SK-N-DZ (cell line): ENCODE measurements around the gene PTER.
A peak's percentile ranks its signal among the peaks of the same experiment; 100 is the strongest.

Experiments used
- DNase-seq: peaks from one replicate; pipeline ENCODE4 v3.0.0-alpha.2; 2015; ENCODE audit warnings: low spot score

PTER gene

DNA sequence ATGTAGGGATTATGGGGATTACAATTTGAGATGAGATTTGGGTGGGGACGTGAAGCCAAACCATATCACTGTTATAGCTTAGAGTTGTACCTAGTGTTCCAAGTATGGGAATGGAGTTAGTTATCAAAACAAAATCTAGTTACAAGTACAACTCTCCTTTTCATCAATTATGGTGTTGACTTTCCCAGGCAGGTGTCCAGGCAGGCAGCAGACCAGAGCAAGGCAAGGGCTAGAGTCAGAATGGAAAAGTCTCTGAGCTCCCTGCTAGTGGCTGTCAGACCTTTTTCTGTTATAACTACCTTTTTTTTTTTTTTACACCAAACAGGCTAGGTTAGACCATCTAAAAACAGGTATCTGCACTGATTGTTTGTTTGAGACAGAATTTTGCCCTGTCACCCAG, 29.2 kb downstream of the PTER start:
- DNase-seq = no peak

DNA sequence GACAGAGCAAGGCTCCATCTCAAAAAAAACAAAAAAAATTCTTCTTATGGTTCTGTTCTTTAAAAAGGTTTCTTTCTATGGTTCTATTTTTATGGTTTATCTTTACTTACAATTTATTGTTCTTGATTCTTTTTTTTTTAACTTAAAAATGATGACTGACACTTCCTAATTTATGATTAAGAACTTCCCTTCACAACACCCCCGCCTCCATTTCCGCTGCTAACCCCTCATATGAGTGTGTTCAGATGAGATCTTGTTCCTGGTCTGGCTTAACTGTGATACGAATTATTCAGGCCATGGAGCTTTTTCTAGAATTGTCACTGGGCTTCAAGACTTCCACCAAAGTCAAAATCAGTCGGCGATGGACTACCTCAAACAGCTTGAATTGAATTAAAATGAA, 33.9 kb downstream of the PTER start:
- peak; percentile 25 for DNase-seq

DNA sequence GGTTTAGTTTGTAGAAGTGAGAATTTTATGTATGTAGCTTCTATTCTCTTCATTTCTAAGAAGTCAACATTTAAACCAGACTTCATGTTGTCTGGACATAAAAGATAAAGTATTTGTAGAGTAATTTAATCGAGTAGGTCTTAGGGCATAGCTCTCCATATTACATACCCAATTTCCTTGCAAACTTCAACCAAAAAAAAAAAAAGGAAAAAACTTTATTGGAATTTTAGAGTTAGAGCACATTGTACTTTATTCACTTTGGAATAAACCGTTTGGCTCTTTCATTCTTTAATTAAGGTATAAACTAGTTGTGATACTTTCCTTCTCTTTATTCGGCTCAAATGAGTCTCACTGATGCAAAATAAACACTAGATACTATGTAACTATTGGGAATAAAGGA, 36.0 kb downstream of the PTER start:
- DNase-seq = no peak

- DNase-seq = no peak
Measured at GRCh38 chr10:16477757-16478156, 40.9 kb downstream of the PTER start.

- DNase-seq = no peak
Measured at GRCh38 chr10:16478801-16479200, 42.0 kb downstream of the PTER start.

DNA sequence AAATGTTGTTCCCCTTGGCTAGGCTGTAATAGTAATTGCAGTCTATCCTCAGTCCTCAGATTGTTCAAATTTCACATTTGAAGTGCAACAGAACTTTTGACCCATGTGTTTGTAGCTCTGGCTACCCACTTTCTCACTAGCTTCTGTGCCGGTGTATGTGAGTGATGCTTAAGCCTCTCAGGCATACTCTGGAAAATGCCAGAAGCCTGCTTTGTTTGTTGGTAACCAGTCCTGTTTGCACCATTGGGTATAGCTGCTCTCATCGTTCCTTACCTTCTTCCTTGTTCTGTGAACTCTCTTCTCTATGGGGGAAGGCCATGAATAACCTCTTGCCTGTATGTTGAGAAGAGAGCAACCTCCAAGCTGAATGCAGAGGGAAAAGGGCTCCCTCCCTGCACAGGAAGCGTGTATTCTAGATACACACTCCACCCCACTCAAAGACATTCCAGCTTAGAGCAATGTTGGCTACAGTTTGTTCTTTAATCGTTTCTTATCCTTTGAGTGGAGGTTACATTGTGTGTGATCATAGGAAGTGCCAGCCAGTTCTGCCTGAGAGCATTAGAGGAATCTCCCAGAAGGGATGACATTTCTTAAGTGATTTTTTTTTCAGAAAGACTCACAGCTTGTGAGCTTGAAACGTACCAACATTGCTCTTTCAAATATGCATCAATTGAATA, 44.4 kb downstream of the PTER start:
- DNase-seq = no peak

DNA sequence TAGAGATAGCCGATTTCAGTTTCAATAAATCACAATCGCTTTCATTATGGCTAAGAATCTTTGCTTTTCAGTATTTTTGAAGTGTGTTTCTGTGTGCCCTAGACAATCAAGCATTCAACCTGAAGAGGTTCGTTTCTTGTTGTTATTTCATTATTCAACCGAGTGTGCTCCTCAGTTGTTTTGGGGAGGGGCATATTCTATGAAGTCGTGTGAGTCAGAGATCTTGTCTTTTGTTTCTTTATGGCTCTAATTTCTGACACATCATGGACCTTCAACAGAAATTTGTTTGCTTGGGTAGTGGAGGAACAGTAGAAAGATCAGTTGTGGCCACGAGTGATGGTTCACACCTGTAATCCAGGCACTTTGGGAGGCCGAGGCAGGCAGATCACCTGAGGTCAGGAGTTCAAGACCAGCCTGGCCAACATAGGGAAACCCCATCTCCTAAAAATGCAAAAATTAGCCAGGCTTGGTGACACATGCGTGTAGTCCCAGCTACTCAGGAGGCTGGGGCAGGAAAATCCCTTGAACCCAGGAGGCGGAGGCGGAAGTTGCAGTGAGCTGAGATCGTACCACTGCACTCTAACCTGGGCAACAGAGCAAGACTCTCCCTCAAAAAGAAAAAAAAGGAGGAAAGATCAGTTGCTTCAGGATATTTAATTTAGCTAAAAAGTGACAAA, 46.6 kb downstream of the PTER start:
- DNase-seq = no peak

DNA sequence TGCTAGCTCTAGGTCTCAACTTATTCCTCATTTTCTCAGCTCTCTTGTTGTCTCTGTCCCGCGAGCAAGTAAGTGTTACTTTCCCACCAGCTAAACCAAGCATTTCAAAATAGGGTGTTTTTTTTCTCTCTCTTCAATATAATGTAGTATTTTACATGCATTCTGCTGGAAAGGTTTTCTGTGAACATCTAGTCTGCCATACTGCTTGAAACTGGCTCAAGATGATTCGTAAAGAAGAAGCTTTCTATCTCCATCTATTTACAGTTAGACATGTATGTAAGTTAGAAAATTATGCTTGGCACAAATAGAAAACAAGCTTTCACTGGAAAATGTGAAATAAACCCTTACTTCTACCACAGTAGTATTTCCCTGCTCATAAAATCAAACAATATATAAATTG, 53.7 kb downstream of the PTER start:
- DNase-seq = no peak

DNA sequence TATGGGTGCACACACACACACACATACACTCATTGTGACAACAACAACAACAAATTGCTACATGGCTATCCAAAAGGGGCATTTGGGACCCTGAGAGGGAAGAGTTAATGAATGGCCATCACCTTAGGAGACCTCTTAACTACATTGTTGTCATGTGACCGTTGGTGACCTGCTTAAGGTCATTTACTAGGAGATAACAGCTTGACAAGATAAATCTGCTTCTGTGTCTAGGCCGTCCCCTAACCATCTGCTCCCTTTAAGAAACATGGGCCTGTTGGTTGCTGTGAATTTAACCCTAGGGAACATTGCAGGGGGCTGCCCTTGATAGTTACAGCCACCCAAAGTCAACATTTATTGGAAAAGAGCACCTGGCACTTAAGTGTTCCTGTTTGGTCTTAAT, 55.1 kb downstream of the PTER start:
- DNase-seq = peak; percentile 98

GRCh38 chr10:16493884-16494536, 57.2 kb downstream of the PTER start:
- DNase-seq = no peak

DNA sequence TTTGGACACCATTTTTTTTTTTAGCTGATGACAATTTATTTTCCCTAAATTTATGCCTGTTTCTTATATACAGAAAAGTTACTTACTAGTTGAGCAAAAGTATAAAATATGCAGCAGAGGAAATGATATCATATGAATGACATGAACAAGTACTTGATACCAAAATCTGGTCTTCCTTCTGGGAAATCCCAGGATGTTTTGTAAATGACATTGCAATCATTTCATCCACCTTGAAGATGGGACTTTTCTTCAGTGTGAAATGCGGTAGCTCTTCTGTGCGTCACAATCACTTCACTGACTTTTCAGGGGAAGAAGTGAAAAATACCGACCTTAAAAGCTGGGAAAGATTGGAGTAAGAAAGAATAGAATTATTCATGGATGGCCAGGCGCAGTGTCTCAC, 61.1 kb downstream of the PTER start:
- no peak for DNase-seq

GRCh38 chr10:16505161-16505560, 68.4 kb downstream of the PTER start:
- no peak for DNase-seq

- no peak for DNase-seq
Measured at GRCh38 chr10:16509996-16510395, 73.2 kb downstream of the PTER start.

DNA sequence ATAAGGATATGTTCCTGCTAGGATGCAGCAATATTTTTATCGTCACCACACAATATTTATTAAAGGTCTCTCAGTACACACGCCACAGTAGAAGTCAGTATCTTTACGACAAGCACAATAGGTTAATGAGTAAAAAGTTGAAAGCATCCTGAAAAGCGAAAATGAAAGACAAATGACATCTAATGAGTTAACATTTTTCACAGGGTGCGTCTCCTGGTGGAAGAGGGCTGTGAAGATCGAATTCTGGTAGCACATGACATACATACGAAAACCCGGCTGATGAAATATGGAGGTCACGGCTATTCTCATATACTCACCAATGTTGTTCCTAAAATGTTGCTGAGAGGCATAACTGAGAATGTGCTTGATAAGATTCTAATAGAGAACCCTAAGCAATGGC, 74.0 kb downstream of the PTER start:
- no peak for DNase-seq

- DNase-seq = peak; percentile 44
Measured at GRCh38 chr10:16518822-16519221, 82.0 kb downstream of the PTER start.

GRCh38 chr10:16519250-16519907, 82.6 kb downstream of the PTER start:
- no peak for DNase-seq

DNA sequence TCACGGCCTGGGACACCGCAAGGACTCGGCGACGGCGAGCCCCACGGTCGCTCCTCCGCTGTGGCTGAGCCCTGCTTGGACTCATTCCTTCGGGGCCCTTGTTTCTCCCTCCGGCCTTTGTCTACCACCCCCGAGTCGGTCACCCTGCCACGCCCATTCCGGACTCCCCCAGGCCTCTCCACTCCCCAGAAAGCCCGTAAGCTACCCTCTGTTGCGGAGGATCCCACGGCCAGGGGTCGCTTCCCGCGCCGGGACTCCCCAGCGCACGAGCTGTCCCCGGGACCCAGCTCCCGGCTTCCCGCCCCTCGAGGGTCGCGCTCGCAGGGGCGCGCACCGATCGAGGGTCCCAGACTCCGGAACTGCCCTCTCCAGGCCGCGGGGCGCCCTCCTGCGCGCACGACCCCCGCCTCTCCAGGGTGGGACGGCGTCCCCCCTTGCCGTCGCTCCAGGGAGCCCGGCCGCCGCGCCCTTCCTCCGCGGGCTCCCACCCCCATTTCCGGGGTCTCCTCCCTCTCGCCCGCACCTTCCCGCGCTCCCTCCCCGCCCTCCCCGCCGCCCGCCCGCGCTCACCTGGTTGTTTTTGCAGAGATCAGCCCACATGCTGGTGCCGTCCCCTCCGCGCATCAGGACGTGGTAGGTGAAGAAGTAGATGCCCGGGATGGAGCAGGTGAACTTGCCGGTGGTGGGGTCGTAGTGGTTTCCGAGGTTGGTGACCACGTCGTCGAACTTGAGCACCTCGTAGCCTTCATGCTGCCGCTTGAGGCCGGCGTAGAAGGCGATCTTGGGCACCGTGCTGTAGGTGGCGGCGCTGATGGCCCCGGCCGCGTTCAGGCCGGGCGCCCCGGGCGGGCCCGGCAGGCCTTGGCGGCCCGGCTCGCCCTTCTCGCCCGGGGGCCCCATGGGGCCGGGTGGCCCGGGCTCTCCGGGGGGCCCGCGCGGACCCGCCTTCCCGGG, 83.4 kb downstream of the PTER start:
- DNase-seq = no peak

DNA sequence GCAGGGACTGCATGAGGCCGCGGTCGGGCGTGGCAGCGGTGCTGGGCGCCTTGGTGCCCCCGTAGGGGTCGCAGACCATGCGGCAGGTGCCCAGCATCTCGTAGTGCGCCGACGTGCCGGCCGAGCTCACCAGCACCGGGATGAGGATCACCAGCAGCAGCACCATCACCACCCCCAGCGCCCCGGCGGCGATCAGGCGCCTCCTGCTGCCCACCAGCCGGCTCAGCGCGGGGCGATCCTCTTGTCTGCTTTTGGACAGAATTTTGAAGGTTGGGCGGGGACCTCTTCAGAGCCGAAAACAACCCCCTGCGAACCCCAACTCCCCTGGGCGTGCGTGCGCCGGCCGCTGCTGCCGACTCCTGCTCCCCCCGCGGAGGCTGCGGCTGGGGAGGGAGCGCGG, 84.1 kb downstream of the PTER start:
- DNase-seq = peak; percentile 62

GRCh38 chr10:16521311-16522016, 84.7 kb downstream of the PTER start, which contains the start of gene C1QL3:
Gene C1QL3, minus strand, starts transcription at chr10:16521879. Its CDS starts 814 bp downstream, at chr10:16521065.
- no peak for DNase-seq

DNA sequence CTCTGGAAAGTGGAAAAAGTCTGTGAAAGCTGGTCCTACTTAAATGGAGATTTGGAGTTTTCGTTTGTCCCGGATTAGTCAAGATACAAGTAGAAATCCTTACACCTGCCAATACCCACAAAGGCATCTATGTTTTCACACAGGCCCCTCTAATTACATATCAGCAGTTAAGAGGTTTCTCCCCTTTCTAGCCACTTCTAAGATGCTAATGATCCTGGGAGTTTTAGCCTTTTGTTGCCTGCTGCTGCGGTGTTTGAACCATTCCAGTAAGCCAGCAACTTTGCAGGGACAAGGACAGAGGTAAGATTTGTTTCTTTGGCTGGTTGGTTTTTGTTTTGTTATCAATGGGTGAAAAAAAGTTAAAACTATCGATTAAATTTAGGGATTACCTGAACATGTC, 90.6 kb downstream of the PTER start:
- DNase-seq = no peak

DNA sequence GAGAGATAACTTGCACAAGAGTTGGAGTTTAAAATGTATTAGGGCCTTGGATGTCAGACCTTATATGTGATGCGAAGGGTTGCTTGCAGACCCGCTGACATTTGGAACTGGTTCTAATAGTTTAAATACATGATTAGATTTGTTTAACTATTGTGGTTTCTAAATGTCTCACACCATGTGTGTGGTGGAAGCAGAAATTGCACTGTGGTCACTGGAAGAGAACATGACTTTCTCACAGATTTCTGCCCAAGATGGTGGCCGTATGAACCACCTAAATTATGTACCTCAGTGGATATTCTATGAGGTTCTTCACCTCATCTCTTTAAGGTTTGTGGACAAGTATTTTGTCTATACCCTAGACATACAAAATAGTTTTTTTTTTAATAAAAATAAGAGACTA, 93.0 kb downstream of the PTER start:
- no peak for DNase-seq
